Neural progenitor cell (in vitro differentiated cells): ENCODE data around the gene NPHP4. TPM values are rescaled to one million over a fixed set of nuclear protein-coding genes. Genes with fewer than 3 reads are reported as not detected.

Experiments
- DNase-seq: peaks from one replicate; pipeline ENCODE4 v3.0.0-alpha.2; 2016; ENCODE audit warnings: low spot score
- H2AFZ ChIP-seq: fragments of 200-600 bp; sonication (generic); replicated peaks from 2 replicates; pipeline ENCODE4 v1.6.1; 2016; ENCODE audit warnings: antibody characterized with exemption
- H3F3A ChIP-seq: fragments of 200-600 bp; sonication (generic); 2 replicates; pipeline ENCODE4 v1.6.1; 2016; ENCODE audit warnings: antibody characterized with exemption, low read depth
- H3K27ac ChIP-seq: fragments of 200-600 bp; sonication (generic); 2 replicates; pipeline ENCODE4 v1.5.1; 2016; ENCODE audit warnings: mild to moderate bottlenecking
- H3K27me3 ChIP-seq: fragments of 200-600 bp; sonication (generic); 2 replicates; pipeline ENCODE4 v1.6.1; 2016; ENCODE audit warnings: mild to moderate bottlenecking, moderate library complexity
- H3K36me3 ChIP-seq: fragments of 200-600 bp; sonication (generic); 2 replicates; pipeline ENCODE4 v1.5.1; 2016
- H3K4me1 ChIP-seq: fragments of 200-600 bp; sonication (generic); 2 replicates; pipeline ENCODE4 v1.6.1; 2016; ENCODE audit warnings: mixed run types
- H3K4me2 ChIP-seq: fragments of 200-600 bp; sonication (generic); 2 replicates; pipeline ENCODE4 v1.6.1; 2016
- H3K4me3 ChIP-seq: fragments of 200-600 bp; sonication (generic); 2 replicates; pipeline ENCODE4 v1.5.1; 2016
- H3K79me2 ChIP-seq: fragments of 200-600 bp; sonication (generic); 2 replicates; pipeline ENCODE4 v1.6.1; 2016; ENCODE audit warnings: low read depth
- H3K9ac ChIP-seq: fragments of 200-600 bp; sonication (generic); 2 replicates; pipeline ENCODE4 v1.6.1; 2016
- H3K9me3 ChIP-seq: fragments of 200-600 bp; sonication (generic); 2 replicates; pipeline ENCODE4 v1.5.1; 2016; ENCODE audit warnings: low read depth
- H4K20me1 ChIP-seq: fragments of 200-600 bp; sonication (generic); 2 replicates; pipeline ENCODE4 v1.6.1; 2016; ENCODE audit warnings: low read depth
- H3K27ac Mint-ChIP-seq: 3 replicates; pipeline ENCODE4 v1.8.0; 2021; ENCODE audit warnings: mixed read lengths
- H3K27me3 Mint-ChIP-seq: 2 replicates; pipeline ENCODE4 v1.8.0; 2022; ENCODE audit warnings: low read depth, mild to moderate bottlenecking, inconsistent platforms, moderate library complexity, mixed read lengths; ENCODE audit not compliant: insufficient read depth
- H3K36me3 Mint-ChIP-seq: 3 replicates; pipeline ENCODE4 v1.8.0; 2021; ENCODE audit warnings: mixed read lengths
- H3K4me1 Mint-ChIP-seq: 3 replicates; pipeline ENCODE4 v1.8.0; 2021; ENCODE audit warnings: mixed read lengths
- H3K4me3 Mint-ChIP-seq: 3 replicates; pipeline ENCODE4 v1.8.0; 2021; ENCODE audit warnings: mild to moderate bottlenecking, moderate library complexity, mixed read lengths
- H3K9me3 Mint-ChIP-seq: 3 replicates; pipeline ENCODE4 v1.8.0; 2020; ENCODE audit warnings: mixed read lengths
- CTCF ChIP-seq: fragments of 200-600 bp; sonication (generic); IDR thresholded peaks from 2 replicates; pipeline ENCODE4 v1.5.1; 2017; ENCODE audit warnings: antibody characterized with exemption, mild to moderate bottlenecking
- EZH2 ChIP-seq: fragments of 200-600 bp; sonication (generic); IDR thresholded peaks from 2 replicates; pipeline ENCODE4 v1.6.1; 2017; ENCODE audit warnings: antibody characterized with exemption, mild to moderate bottlenecking, moderate library complexity
- EZH2phosphoT487 ChIP-seq: fragments of 200-600 bp; sonication (generic); IDR thresholded peaks from 2 replicates; pipeline ENCODE4 v1.6.1; 2017; ENCODE audit warnings: antibody characterized with exemption
- total RNA-seq: library from RNA; depleted of rRNA; stranded (reverse); fragments of >200 nt; gene quantifications from 2 replicates; pipeline ENCODE4 v1.2.3, GENCODE V29; 2015; ENCODE audit warnings: low replicate concordance

Gene NPHP4
- total RNA-seq, 1 donor from 2014 or later, result 8.9 TPM

- H3K9me3 ChIP-seq, result no peaks in the 10 kb centered on the region
- no peak for DNase-seq
- Mint-ChIP-seq H3K4me1 (peaks cover 7% of the 10 kb centered on the region), H3K27ac (no peak overlapping the region), H3K27me3 (peaks cover 6% of the 10 kb centered on the region), H3K9me3 (no peaks in the 10 kb centered on the region), H3K4me3 (no peak overlapping the region), H3K36me3 (peaks cover 38% of the 10 kb centered on the region)
- H3K4me2 ChIP-seq, result no peak overlapping the region
- H3K4me1 ChIP-seq, result no peaks in the 10 kb centered on the region
- no peak for TF ChIP-seq EZH2phosphoT487
- no peak for TF ChIP-seq CTCF
- TF ChIP-seq EZH2, result no peak
- no peaks in the 10 kb centered on the region for H3K36me3 ChIP-seq
- no peak overlapping the region for H3K9ac ChIP-seq
- no peaks in the 10 kb centered on the region for H3K27me3 ChIP-seq
- no peak overlapping the region for H3K4me3 ChIP-seq
- no peaks in the 10 kb centered on the region for H3K79me2 ChIP-seq
- H2AFZ ChIP-seq, result no peak overlapping the region
- no peaks in the 10 kb centered on the region for H4K20me1 ChIP-seq
- H3F3A ChIP-seq, result peaks cover under 1% of the 10 kb centered on the region
- H3K27ac ChIP-seq, result no peak overlapping the region
Measured at GRCh38 chr1:5874416-5875110, 117.7 kb downstream of the NPHP4 start.

- no peak overlapping the region for H3K27ac ChIP-seq
- no peaks in the 10 kb centered on the region for H4K20me1 ChIP-seq
- TF ChIP-seq CTCF (no peak), EZH2phosphoT487 (no peak), EZH2 (no peak)
- no peak overlapping the region for H2AFZ ChIP-seq
- peak overlapping the region; percentile 9 for H3K27ac Mint-ChIP-seq
- no peak overlapping the region for H3K4me3 ChIP-seq
- DNase-seq, result no peak
- H3F3A ChIP-seq, result peaks cover 11% of the 10 kb centered on the region
- no peaks in the 10 kb centered on the region for H3K36me3 ChIP-seq
- H3K27me3 Mint-ChIP-seq, result peaks cover 7% of the 10 kb centered on the region
- H3K9me3 Mint-ChIP-seq, result peaks cover 5% of the 10 kb centered on the region
- H3K9ac ChIP-seq, result no peak overlapping the region
- no peaks in the 10 kb centered on the region for H3K4me1 Mint-ChIP-seq
- H3K4me1 ChIP-seq, result no peaks in the 10 kb centered on the region
- no peaks in the 10 kb centered on the region for H3K79me2 ChIP-seq
- H3K4me2 ChIP-seq, result no peak overlapping the region
- H3K36me3 Mint-ChIP-seq, result peaks cover 36% of the 10 kb centered on the region
- no peaks in the 10 kb centered on the region for H3K9me3 ChIP-seq
- no peak overlapping the region for H3K4me3 Mint-ChIP-seq
- H3K27me3 ChIP-seq, result no peaks in the 10 kb centered on the region
Measured at GRCh38 chr1:5873556-5873955, 118.7 kb downstream of the NPHP4 start.

- Mint-ChIP-seq H3K9me3 (peaks cover 6% of the 10 kb centered on the region), H3K27ac (no peak overlapping the region), H3K4me3 (no peak overlapping the region), H3K27me3 (peaks cover 8% of the 10 kb centered on the region), H3K4me1 (no peaks in the 10 kb centered on the region), H3K36me3 (peaks cover 41% of the 10 kb centered on the region)
- no peaks in the 10 kb centered on the region for H3K4me1 ChIP-seq
- H3K27ac ChIP-seq, result no peak overlapping the region
- DNase-seq, result no peak
- no peak overlapping the region for H3K4me3 ChIP-seq
- H3K36me3 ChIP-seq, result no peaks in the 10 kb centered on the region
- peaks cover 13% of the 10 kb centered on the region for H3F3A ChIP-seq
- H3K9ac ChIP-seq, result no peak overlapping the region
- H3K4me2 ChIP-seq, result no peak overlapping the region
- no peaks in the 10 kb centered on the region for H3K79me2 ChIP-seq
- H4K20me1 ChIP-seq, result no peaks in the 10 kb centered on the region
- no peak overlapping the region for H2AFZ ChIP-seq
- no peaks in the 10 kb centered on the region for H3K27me3 ChIP-seq
- TF ChIP-seq EZH2, result no peak
- TF ChIP-seq EZH2phosphoT487, result no peak
- TF ChIP-seq CTCF, result no peak
- H3K9me3 ChIP-seq, result no peaks in the 10 kb centered on the region
Measured at GRCh38 chr1:5872886-5873285, 119.3 kb downstream of the NPHP4 start.
